ENCODE measurements around the gene LRRFIP1. TPM values are rescaled to one million over a fixed set of nuclear protein-coding genes. Genes with fewer than 3 reads are reported as not detected.

LRRFIP1 gene
- polyA plus RNA-seq, 1 experiment: 71.1 TPM

- ChIA-PET CTCF (interaction anchor here (1.2 to 2.0 kb wide), 3 partner anchors 19 to 154 kb away, joined by 4 to 7 read pairs (median 4); no protein-coding TSS in a partner anchor), POLR2A (no interaction called here)
- peaks cover 5% of the 10 kb centered on the region for H3K27me3 ChIP-seq (ENCODE audit: control insufficient read depth, insufficient read depth, low read length)
- H3K9me3 ChIP-seq (ENCODE audit: control insufficient read depth, insufficient read depth, low read length): peaks cover 5% of the 10 kb centered on the region
- H3K27ac ChIP-seq (ENCODE audit: low read depth, low read length): peak within 1 kb of the TSS; percentile 31
- DNase-seq (ENCODE audit: low read depth, low spot score): no peak
- TF ChIP-seq CTCF (IDR thresholded peaks at IDR 0.05; ENCODE audit: low read depth, low read length): no peak
- H3K4me3 ChIP-seq (ENCODE audit: low read depth, low read length): no peak within 1 kb of the TSS
Measured at GRCh38 chr2:237590272-237591140, 36.9 kb upstream of the LRRFIP1 start, which contains the start of gene RAB17. TSS of gene RAB17 (minus strand) at chr2:237590734. CDS start at chr2:237586154, 4,580 bp downstream.

- POLR2A ChIA-PET: no interaction called here
- Histone ChIP-seq H3K27me3 (ENCODE audit: control insufficient read depth, insufficient read depth, low read length) (peaks cover 5% of the 10 kb centered on the region), H3K4me3 (ENCODE audit: low read depth, low read length) (no peak overlapping the region), H3K9me3 (ENCODE audit: control insufficient read depth, insufficient read depth, low read length) (peaks cover 5% of the 10 kb centered on the region; the same call in 1 of the 2 replicates), H3K27ac (ENCODE audit: low read depth, low read length) (no peak overlapping the region)
- CTCF ChIA-PET: interaction anchor here (1.2 to 2.0 kb wide), 3 partner anchors 20 to 154 kb away, joined by 4 to 7 read pairs (median 4); no protein-coding TSS in a partner anchor
- no peak for DNase-seq (ENCODE audit: low read depth, low spot score)
- TF ChIP-seq CTCF (IDR thresholded peaks at IDR 0.05; ENCODE audit: low read depth, low read length): no peak
Measured at GRCh38 chr2:237591141-237591881, 36.1 kb upstream of the LRRFIP1 start.

GRCh38 chr2:237592425-237592980, 34.9 kb upstream of the LRRFIP1 start:
- no peak overlapping the region for H3K4me3 ChIP-seq (ENCODE audit: low read depth, low read length)
- no peak for DNase-seq (ENCODE audit: low read depth, low spot score)

GRCh38 chr2:237593036-237593435, 34.4 kb upstream of the LRRFIP1 start:
- CTCF ChIA-PET: no interaction called here
- peaks cover 4% of the 10 kb centered on the region; the same call in 1 of the 2 replicates for H3K9me3 ChIP-seq (ENCODE audit: control insufficient read depth, insufficient read depth, low read length)
- no peaks in the 10 kb centered on the region for H3K27me3 ChIP-seq (ENCODE audit: control insufficient read depth, insufficient read depth, low read length)
- no peak for DNase-seq (ENCODE audit: low read depth, low spot score)
- no peak overlapping the region for H3K4me3 ChIP-seq (ENCODE audit: low read depth, low read length)
- POLR2A ChIA-PET: no interaction called here
- no peak for TF ChIP-seq CTCF (IDR thresholded peaks at IDR 0.05; ENCODE audit: low read depth, low read length)
- no peak overlapping the region for H3K27ac ChIP-seq (ENCODE audit: low read depth, low read length)

More at GRCh38 chr2:237592425-237592980, 34.9 kb upstream of the LRRFIP1 start:
- TF ChIP-seq CTCF (IDR thresholded peaks at IDR 0.05; ENCODE audit: low read depth, low read length): no peak
- no peak overlapping the region for H3K27ac ChIP-seq (ENCODE audit: low read depth, low read length)
- CTCF ChIA-PET: no interaction called here
- H3K9me3 ChIP-seq (ENCODE audit: control insufficient read depth, insufficient read depth, low read length): peaks cover 5% of the 10 kb centered on the region; the same call in 1 of the 2 replicates
- POLR2A ChIA-PET: no interaction called here
- H3K27me3 ChIP-seq (ENCODE audit: control insufficient read depth, insufficient read depth, low read length): peaks cover under 1% of the 10 kb centered on the region

All from AG04450 (cell line).